Activated CD8-positive, alpha-beta memory T cell treated with anti-CD3 and anti-CD28 coated beads for 1 hour (primary cell): Measurements from ENCODE around the gene POLR3E.

ENCODE experiments used
- DNase-seq, 2 donors: peaks; one replicate each; pipeline ENCODE4 v3.0.0-alpha.2; 2020; ENCODE audit warnings: low read depth in 1 of 2; ENCODE audit errors: extremely low read depth in 1 of 2

POLR3E gene

GRCh38 chr16:22316411-22316811 is 19.2 kb downstream of the POLR3E start:
- DNase-seq = no peak

- DNase-seq = no peak
Observed at GRCh38 chr16:22317001-22317530, 19.9 kb downstream of the POLR3E start.

GRCh38 chr16:22317625-22318024 is 20.4 kb downstream of the POLR3E start:
- no peak for DNase-seq

- DNase-seq = peak in 1 of 2 donors; percentile 31
Observed at GRCh38 chr16:22318690-22319358, 21.6 kb downstream of the POLR3E start.

- DNase-seq = no peak
Observed at GRCh38 chr16:22320572-22321339, 23.5 kb downstream of the POLR3E start.

- peak; percentile 31 to 53 for DNase-seq
Observed at GRCh38 chr16:22321340-22322001, 24.3 kb downstream of the POLR3E start.

GRCh38 chr16:22322021-22322471 is 24.8 kb downstream of the POLR3E start:
- DNase-seq = no peak

GRCh38 chr16:22322741-22323140 is 25.5 kb downstream of the POLR3E start:
- no peak for DNase-seq

- no peak for DNase-seq
Observed at GRCh38 chr16:22323173-22323958, 26.2 kb downstream of the POLR3E start.

- DNase-seq = no peak
Observed at GRCh38 chr16:22323959-22324786, 27.0 kb downstream of the POLR3E start.

- no peak for DNase-seq
Observed at GRCh38 chr16:22324787-22325597, 27.8 kb downstream of the POLR3E start.

GRCh38 chr16:22325598-22326368 is 28.6 kb downstream of the POLR3E start:
- DNase-seq = no peak

- DNase-seq = no peak
Observed at GRCh38 chr16:22326369-22326652, 29.1 kb downstream of the POLR3E start.

GRCh38 chr16:22326771-22327445 is 29.7 kb downstream of the POLR3E start:
- no peak for DNase-seq

- DNase-seq = no peak
Observed at GRCh38 chr16:22327446-22327775, 30.2 kb downstream of the POLR3E start.

GRCh38 chr16:22328081-22328725 is 31.0 kb downstream of the POLR3E start:
- DNase-seq = no peak

GRCh38 chr16:22329199-22329695 is 32.0 kb downstream of the POLR3E start:
- DNase-seq = no peak
